Spleen (tissue), 11 donors: Measurements from ENCODE around the gene MYO1D. TPM values are rescaled to one million over a fixed set of nuclear protein-coding genes. Genes with fewer than 3 reads are reported as not detected.

ENCODE experiments used
- DNase-seq: peaks from one replicate; pipeline ENCODE4 v3.0.0-alpha.2; 2020
- H3K27ac ChIP-seq, 8 donors: fragments of 200-600 bp; sonication (generic) in 7 of 8; 1 replicate in 4 of 8; 2 replicates in 4 of 8; pipeline versions ENCODE4 v1.5.0 to v1.8.0; 2016 to 2021; ENCODE audit warnings: inconsistent platforms in 4 of 8, mild to moderate bottlenecking in 4 of 8, moderate library complexity in 1 of 8
- H3K27me3 ChIP-seq, 7 donors: fragments of 200-600 bp; sonication (generic) in 6 of 7; replicated peaks in 1 of 7; 1 replicate in 4 of 7; 2 replicates in 3 of 7; pipeline versions ENCODE4 v1.5.0 to v1.8.0; 2016 to 2021; ENCODE audit warnings: inconsistent platforms in 3 of 7, mild to moderate bottlenecking in 1 of 7
- H3K36me3 ChIP-seq, 6 donors: fragments of 200-600 bp; sonication (generic) in 5 of 6; 1 replicate in 4 of 6; 2 replicates in 2 of 6; pipeline versions ENCODE4 v1.5.0 to v1.8.0; 2016 to 2021; ENCODE audit warnings: inconsistent platforms in 2 of 6
- H3K4me1 ChIP-seq, 6 donors: fragments of 200-600 bp; sonication (generic) in 5 of 6; 1 replicate in 3 of 6; 2 replicates in 3 of 6; pipeline versions ENCODE4 v1.5.0 to v1.8.0; 2016 to 2021; ENCODE audit warnings: inconsistent platforms in 3 of 6
- H3K4me3 ChIP-seq, 8 donors: fragments of 200-600 bp; sonication (generic) in 7 of 8; 1 replicate in 4 of 8; 2 replicates in 4 of 8; pipeline versions ENCODE4 v1.5.0 to v1.8.0; 2016 to 2021; ENCODE audit warnings: inconsistent platforms in 4 of 8, mild to moderate bottlenecking in 4 of 8, moderate library complexity in 2 of 8
- H3K9me3 ChIP-seq, 8 donors: fragments of 200-600 bp; sonication (generic) in 7 of 8; 1 replicate in 4 of 8; 2 replicates in 4 of 8; pipeline versions ENCODE4 v1.5.0 to v1.8.0; 2016 to 2021; ENCODE audit warnings: inconsistent platforms in 4 of 8
- POLR2A ChIP-seq, 3 donors: fragments of 450-650 bp; IDR thresholded peaks; one replicate each; pipeline ENCODE4 v1.5.1; 2017; ENCODE audit warnings: antibody characterized with exemption in 3 of 3, mild to moderate bottlenecking in 1 of 3
- POLR2AphosphoS5 ChIP-seq, 3 donors: sonication (generic); formaldehyde crosslinking; IDR thresholded peaks; one replicate each; pipeline ENCODE4 v1.5.1; 2017; ENCODE audit warnings: antibody characterized with exemption in 3 of 3
- WGBS, 5 donors: extraction: QIAGEN DNeasy Blood & Tissue Kit in 3 of 5; methylation state at CpG; one replicate each; pipeline versions ENCODE4 v1.1.5 to v1.1.7; 2013 to 2018; 5-methylcytosine and 5-hydroxymethylcytosine counted together
- intact Hi-C: fragments of 100-400 bp; cut with DNase I; formaldehyde crosslinking; loops from one replicate; pipeline ENCODE4 v1.15.0; 2023; ENCODE audit warnings: low total_unique reads
- polyA plus RNA-seq, 3 donors: library from polyadenylated mRNA; stranded (reverse); fragments of 200-250 nt; gene quantifications; one replicate each; pipeline ENCODE4 v1.2.1, GENCODE V29; 2013
- total RNA-seq, 7 donors: library from RNA; depleted of rRNA in 3 of 7; stranded (reverse); fragments of >200 nt in 3 of 7; fragmentation: NEBNext Ultra II Directional in 4 of 7; extraction: Animal tissue kit (Norgen Biotek cat#: 25700) in 4 of 7; gene quantifications; one replicate each; pipeline versions ENCODE4 v1.1.0 to v1.2.1, GENCODE V29; 2016 to 2021
- TF ChIP-seq, protein P1 (sequence below), 11 experiments: fragments of 200-600 bp in 7 of 11; fragments of 450-650 bp in 4 of 11; sonication (generic) in 4 of 11; IDR thresholded peaks in 8 of 11; conservative IDR thresholded peaks in 3 of 11; 1 replicate in 7 of 11; 2 replicates in 4 of 11; pipeline versions ENCODE4 v1.4.0 to v1.8.0; 2016 to 2021; ENCODE audit warnings: antibody characterized with exemption in 11 of 11, inconsistent platforms in 4 of 11, mild to moderate bottlenecking in 1 of 11
- donor health status: healthy with polysubstance abuse.
- donor health status: DM: no; HTN: no; CAD: no; lungs with moderate emphysema.
- donor health status: DM: no; HTN: no; CAD: no.
- donor health status: Bipolar disorder and iron deficiency.
- donor health status: healthy.
- donor health status: DM: no; HTN: no; CAD: no.
- donor health status: DM: yes; HTN: yes; CAD: no.

The MYO1D gene
- total and polyA plus RNA-seq, 10 donors = 2.3 to 36.4 (median 23.4) TPM

DNA sequence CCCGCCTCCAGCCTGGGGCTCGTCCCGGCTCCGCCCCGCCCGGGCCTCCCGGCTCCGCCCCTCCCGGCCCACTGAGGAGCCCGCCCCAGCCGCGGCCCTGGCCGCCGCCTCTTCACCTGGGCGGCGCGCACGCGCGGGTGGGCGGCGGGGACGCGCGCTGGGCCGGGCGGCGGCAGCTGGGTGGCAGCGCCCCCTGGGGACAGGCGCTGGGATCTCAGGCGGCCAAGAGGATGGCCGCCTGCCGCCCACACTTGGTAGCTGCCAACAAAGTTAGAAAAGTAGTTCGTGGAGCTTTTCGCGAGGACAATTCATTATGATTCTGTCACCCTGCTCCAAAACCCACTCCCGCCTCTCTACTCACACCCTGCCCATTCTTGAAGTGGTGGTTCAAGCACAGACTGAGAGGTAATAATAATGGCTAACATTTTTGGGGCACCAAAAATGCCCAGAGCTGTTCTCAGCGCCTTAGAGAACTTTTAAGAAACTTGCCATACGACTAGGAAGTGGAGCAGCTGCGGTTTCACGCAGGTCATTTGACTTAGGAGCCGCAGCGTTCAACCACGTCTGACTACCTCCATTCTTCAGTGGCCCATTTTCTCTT is 340 bp upstream of the MYO1D start:
- H3K4me3 ChIP-seq = peak overlapping the region; percentile 55 to 99 (median 88)
- peaks cover 0 to 23% (median 0%) of the 10 kb centered on the region in 7 donors for H3K27me3 ChIP-seq
- DNase-seq = peak; percentile 98
- intact Hi-C loops = no loop called here
- no peaks in the 10 kb centered on the region for H3K36me3 ChIP-seq
- no peaks in the 10 kb centered on the region for H3K9me3 ChIP-seq
- 0 to 1% (median 0%) methylated on average over 13 to 44 of the region's 44 CpGs for WGBS, 5 donors
- TF ChIP-seq POLR2A (IDR thresholded peaks at IDR 0.05) = no peak
- TF ChIP-seq, protein P1, sequence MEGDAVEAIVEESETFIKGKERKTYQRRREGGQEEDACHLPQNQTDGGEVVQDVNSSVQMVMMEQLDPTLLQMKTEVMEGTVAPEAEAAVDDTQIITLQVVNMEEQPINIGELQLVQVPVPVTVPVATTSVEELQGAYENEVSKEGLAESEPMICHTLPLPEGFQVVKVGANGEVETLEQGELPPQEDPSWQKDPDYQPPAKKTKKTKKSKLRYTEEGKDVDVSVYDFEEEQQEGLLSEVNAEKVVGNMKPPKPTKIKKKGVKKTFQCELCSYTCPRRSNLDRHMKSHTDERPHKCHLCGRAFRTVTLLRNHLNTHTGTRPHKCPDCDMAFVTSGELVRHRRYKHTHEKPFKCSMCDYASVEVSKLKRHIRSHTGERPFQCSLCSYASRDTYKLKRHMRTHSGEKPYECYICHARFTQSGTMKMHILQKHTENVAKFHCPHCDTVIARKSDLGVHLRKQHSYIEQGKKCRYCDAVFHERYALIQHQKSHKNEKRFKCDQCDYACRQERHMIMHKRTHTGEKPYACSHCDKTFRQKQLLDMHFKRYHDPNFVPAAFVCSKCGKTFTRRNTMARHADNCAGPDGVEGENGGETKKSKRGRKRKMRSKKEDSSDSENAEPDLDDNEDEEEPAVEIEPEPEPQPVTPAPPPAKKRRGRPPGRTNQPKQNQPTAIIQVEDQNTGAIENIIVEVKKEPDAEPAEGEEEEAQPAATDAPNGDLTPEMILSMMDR (IDR thresholded peaks at IDR 0.05 in 8 of 11, conservative IDR thresholded peaks at IDR 0.05 in 3 of 11) = peak; percentile 50 to 94 (median 87)
- H3K4me1 ChIP-seq = peaks cover 6 to 29% (median 19%) of the 10 kb centered on the region in 6 donors
- peak overlapping the region; percentile 78 to 96 (median 85) for H3K27ac ChIP-seq

DNA sequence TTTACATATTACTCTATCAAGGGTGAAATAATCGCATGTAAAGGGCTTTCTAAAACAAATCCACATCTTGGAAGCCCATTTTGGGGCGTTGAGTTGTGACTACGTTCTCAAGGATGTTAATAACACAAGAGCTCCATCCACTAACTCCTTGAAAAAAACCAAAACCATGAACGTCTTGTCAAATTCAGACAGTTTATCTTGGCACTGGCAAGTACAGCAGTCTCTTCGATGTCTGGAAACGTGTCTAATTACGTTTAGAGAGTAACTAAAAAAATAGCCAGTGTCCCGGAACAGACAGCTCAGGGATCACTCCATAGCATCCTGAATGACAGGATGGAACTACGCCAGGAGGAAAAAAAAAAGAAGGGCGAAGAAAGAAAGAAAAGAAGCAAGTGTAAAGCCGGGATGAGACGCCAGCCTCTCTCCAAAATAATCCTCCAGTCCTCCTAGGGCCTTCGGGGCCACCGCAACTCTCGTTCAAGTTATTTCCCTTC is 954 bp downstream of the MYO1D start:
- Histone ChIP-seq H3K36me3 (no peaks in the 10 kb centered on the region), H3K4me1 (peaks cover 11 to 42% (median 29%) of the 10 kb centered on the region in 6 donors), H3K27ac (peak overlapping the region; percentile 58 to 96 (median 85)), H3K9me3 (no peaks in the 10 kb centered on the region), H3K27me3 (peaks cover 0 to 13% (median 0%) of the 10 kb centered on the region in 7 donors), H3K4me3 (peak overlapping the region; percentile 55 to 99 (median 88))
- WGBS, 5 donors = 7 to 13% (median 12%) methylated on average over 15 of the region's 15 CpGs
- intact Hi-C loops = no loop called here
- TF ChIP-seq, protein P1 (IDR thresholded peaks at IDR 0.05 in 8 of 11, conservative IDR thresholded peaks at IDR 0.05 in 3 of 11) = no peak
- TF ChIP-seq POLR2A (IDR thresholded peaks at IDR 0.05) (no peak), POLR2AphosphoS5 (IDR thresholded peaks at IDR 0.05) (no peak)
- no peak for DNase-seq

DNA sequence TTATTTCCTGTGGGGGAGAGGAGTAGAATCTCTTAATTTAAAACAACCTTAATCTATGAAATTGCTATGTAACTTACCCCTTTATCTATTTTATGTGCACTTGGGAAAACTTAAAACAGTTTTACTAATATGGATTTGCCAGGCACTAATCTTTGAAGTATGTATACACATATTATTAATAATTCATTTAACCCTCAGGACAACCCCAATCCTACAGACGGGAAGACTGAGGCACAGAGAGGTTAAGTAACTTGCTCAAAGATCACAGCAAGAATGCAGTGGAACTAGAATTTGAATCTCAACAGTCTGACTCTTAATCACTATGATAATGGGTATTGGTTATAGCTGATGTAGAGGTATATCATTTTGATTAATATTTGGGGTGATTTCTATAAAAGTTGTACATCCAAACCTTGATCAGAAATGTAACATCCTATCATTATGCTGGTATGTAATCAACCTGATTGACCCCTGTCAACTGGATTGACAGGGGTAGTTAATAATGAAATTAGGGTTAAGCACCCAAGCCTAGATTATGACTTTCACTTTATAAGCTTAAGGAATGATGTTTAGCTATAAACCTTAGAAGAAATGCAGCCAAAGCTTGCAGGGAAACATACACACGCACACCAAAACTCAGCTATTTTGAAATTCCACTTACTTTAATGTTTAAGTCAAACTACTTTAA is 1.6 kb downstream of the MYO1D start:
- intact Hi-C loops = no loop called here
- Histone ChIP-seq H3K27me3 (peaks cover 0 to 10% (median 0%) of the 10 kb centered on the region in 7 donors), H3K27ac (peak overlapping the region in 4 of 8 donors; percentile 85 to 96 (median 88)), H3K36me3 (no peaks in the 10 kb centered on the region), H3K4me1 (peaks cover 11 to 48% (median 32%) of the 10 kb centered on the region in 6 donors), H3K9me3 (no peaks in the 10 kb centered on the region), H3K4me3 (peak overlapping the region in 5 of 8 donors; percentile 85 to 99 (median 90))
- TF ChIP-seq, protein P1 (IDR thresholded peaks at IDR 0.05 in 8 of 11, conservative IDR thresholded peaks at IDR 0.05 in 3 of 11) = no peak
- no peak for TF ChIP-seq POLR2A (IDR thresholded peaks at IDR 0.05)
- no peak for TF ChIP-seq POLR2AphosphoS5 (IDR thresholded peaks at IDR 0.05)
- no peak for DNase-seq
- WGBS, 5 donors = 71 to 92% (median 88%) methylated on average over 2 of the region's 2 CpGs

DNA sequence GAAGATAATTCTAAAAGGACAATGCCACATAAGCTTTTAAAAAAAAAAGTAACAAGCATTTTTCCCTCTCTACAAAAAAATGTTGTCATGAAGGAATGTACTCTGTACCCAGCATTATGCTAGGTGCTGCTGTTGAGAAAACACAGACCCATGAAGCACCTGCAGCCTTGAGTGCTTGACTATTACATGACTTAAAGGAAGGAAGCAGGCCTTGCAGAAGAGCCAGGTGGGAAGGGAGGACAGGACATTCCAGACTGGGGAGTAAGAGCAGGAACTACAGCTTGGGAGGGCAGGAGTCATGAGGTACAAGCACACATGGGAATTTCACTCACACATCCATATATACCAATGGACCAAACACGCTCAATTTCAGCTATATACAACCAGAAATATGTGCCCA is 3.8 kb downstream of the MYO1D start:
- no peaks in the 10 kb centered on the region for H3K36me3 ChIP-seq
- intact Hi-C loops = no loop called here
- TF ChIP-seq, protein P1 (IDR thresholded peaks at IDR 0.05 in 8 of 11, conservative IDR thresholded peaks at IDR 0.05 in 3 of 11) = no peak
- TF ChIP-seq POLR2AphosphoS5 (IDR thresholded peaks at IDR 0.05) = no peak
- TF ChIP-seq POLR2A (IDR thresholded peaks at IDR 0.05) = no peak
- H3K4me3 ChIP-seq = no peak overlapping the region
- peaks cover 21 to 61% (median 41%) of the 10 kb centered on the region in 6 donors for H3K4me1 ChIP-seq
- H3K9me3 ChIP-seq = no peaks in the 10 kb centered on the region
- WGBS, 5 donors = 77 to 91% (median 87%) methylated on average over 1 of the region's 1 CpG
- peaks cover 0 to 10% (median 0%) of the 10 kb centered on the region in 7 donors for H3K27me3 ChIP-seq
- no peak overlapping the region for H3K27ac ChIP-seq
- DNase-seq = no peak
